Neuronal stem cell (in vitro differentiated cells): ENCODE measurements around the gene WWTR1.

Source experiments
- DNase-seq: peaks from one replicate; pipeline ENCODE4 v3.0.0-alpha.2; 2013; ENCODE audit warnings: low spot score
- H2AFZ ChIP-seq: one replicate; pipeline ENCODE4 v1.6.1; 2013; ENCODE audit warnings: mild to moderate bottlenecking, low read length, inconsistent platforms
- H2AK5ac ChIP-seq: 2 replicates; pipeline ENCODE4 v1.6.1; 2013; ENCODE audit warnings: low read depth, mild to moderate bottlenecking, inconsistent platforms, low read length, moderate library complexity, mixed read lengths
- H2BK120ac ChIP-seq: 2 replicates; pipeline ENCODE4 v1.6.1; 2013; ENCODE audit warnings: low read depth, mild to moderate bottlenecking, inconsistent platforms, low read length, moderate library complexity, mixed read lengths
- H2BK12ac ChIP-seq: one replicate; pipeline ENCODE4 v1.6.1; 2013; ENCODE audit warnings: low read length, inconsistent platforms
- H2BK15ac ChIP-seq: 2 replicates; pipeline ENCODE4 v1.6.1; 2013; ENCODE audit warnings: mild to moderate bottlenecking, low read length, inconsistent platforms, mixed read lengths
- H2BK5ac ChIP-seq: one replicate; pipeline ENCODE4 v1.6.1; 2013; ENCODE audit warnings: inconsistent platforms, mild to moderate bottlenecking, low read length, moderate library complexity
- H3K14ac ChIP-seq: one replicate; pipeline ENCODE4 v1.6.1; 2013; ENCODE audit warnings: low read length, inconsistent platforms
- H3K18ac ChIP-seq: 2 replicates; pipeline ENCODE4 v1.6.1; 2013; ENCODE audit warnings: low read length, inconsistent platforms
- H3K23ac ChIP-seq: 2 replicates; pipeline ENCODE4 v1.6.1; 2013; ENCODE audit warnings: low read depth, mild to moderate bottlenecking, mixed read lengths, low read length, inconsistent platforms; ENCODE audit not compliant: poor library complexity
- H3K27ac ChIP-seq: replicated peaks from 3 replicates; pipeline ENCODE4 v1.5.1; 2013; ENCODE audit warnings: low read length, inconsistent platforms
- H3K27me3 ChIP-seq, 3 experiments: 2 replicates each; pipeline ENCODE4 v1.6.1; 2013; ENCODE audit warnings: low read length in 3 of 3, mild to moderate bottlenecking in 2 of 3, inconsistent platforms in 1 of 3, low read depth in 1 of 3, mixed read lengths in 1 of 3, moderate library complexity in 1 of 3; ENCODE audit not compliant: control insufficient read depth in 3 of 3, insufficient read depth in 3 of 3
- H3K36me3 ChIP-seq, 2 donors: replicated peaks in 1 of 2; 2 replicates each; pipeline ENCODE4 v1.6.1; 2013; ENCODE audit warnings: low read length in 2 of 2; ENCODE audit not compliant: control insufficient read depth in 2 of 2, insufficient read depth in 2 of 2
- H3K4ac ChIP-seq: 2 replicates; pipeline ENCODE4 v1.6.1; 2013; ENCODE audit warnings: inconsistent platforms, mild to moderate bottlenecking, low read length, moderate library complexity
- H3K4me1 ChIP-seq, 2 donors: 1 replicate in 1 of 2; 2 replicates in 1 of 2; pipeline ENCODE4 v1.6.1; 2013; ENCODE audit warnings: low read length in 2 of 2, low read depth in 1 of 2; ENCODE audit not compliant: control insufficient read depth in 2 of 2, insufficient read depth in 1 of 2
- H3K4me2 ChIP-seq: one replicate; pipeline ENCODE4 v1.6.1; 2013; ENCODE audit warnings: mild to moderate bottlenecking, low read length, inconsistent platforms; ENCODE audit not compliant: insufficient read depth, poor library complexity, severe bottlenecking
- H3K4me3 ChIP-seq, 2 donors: 2 replicates each; pipeline ENCODE4 v1.5.1; 2013; ENCODE audit warnings: low read length in 2 of 2, mild to moderate bottlenecking in 2 of 2, inconsistent platforms in 1 of 2, moderate library complexity in 1 of 2
- H3K79me1 ChIP-seq: one replicate; pipeline ENCODE4 v1.6.1; 2013; ENCODE audit warnings: low read depth, mild to moderate bottlenecking, inconsistent platforms, low read length, moderate library complexity
- H3K9ac ChIP-seq: one replicate; pipeline ENCODE4 v1.6.1; 2013; ENCODE audit warnings: mild to moderate bottlenecking, low read depth, low read length, inconsistent platforms; ENCODE audit not compliant: poor library complexity
- H3K9me3 ChIP-seq, 2 donors: replicated peaks in 1 of 2; 2 replicates each; pipeline versions ENCODE3 to v1.6.1; 2013; ENCODE audit warnings: low read length in 2 of 2, mild to moderate bottlenecking in 2 of 2, inconsistent platforms in 1 of 2, low read depth in 1 of 2, mixed read lengths in 1 of 2, moderate library complexity in 1 of 2; ENCODE audit not compliant: control insufficient read depth in 2 of 2, insufficient read depth in 1 of 2
- H4K8ac ChIP-seq: one replicate; pipeline ENCODE4 v1.6.1; 2013; ENCODE audit warnings: low read depth, mild to moderate bottlenecking, inconsistent platforms, low read length, moderate library complexity
- H4K91ac ChIP-seq: one replicate; pipeline ENCODE4 v1.6.1; 2013; ENCODE audit warnings: low read length, low read depth, mild to moderate bottlenecking, inconsistent platforms; ENCODE audit not compliant: poor library complexity
- WGBS, 2 donors: extraction: QIAGEN DNeasy Blood & Tissue Kit; methylation state at CpG; one replicate each; pipeline ENCODE4 v1.1.7; 2013; ENCODE audit warnings: missing lambda C conversion rate in 2 of 2, mixed read lengths in 1 of 2; ENCODE audit not compliant: insufficient read length in 2 of 2, insufficient replicate concordance in 1 of 2; ENCODE audit errors: extremely low coverage in 2 of 2; 5-methylcytosine and 5-hydroxymethylcytosine counted together

The WWTR1 gene

DNA sequence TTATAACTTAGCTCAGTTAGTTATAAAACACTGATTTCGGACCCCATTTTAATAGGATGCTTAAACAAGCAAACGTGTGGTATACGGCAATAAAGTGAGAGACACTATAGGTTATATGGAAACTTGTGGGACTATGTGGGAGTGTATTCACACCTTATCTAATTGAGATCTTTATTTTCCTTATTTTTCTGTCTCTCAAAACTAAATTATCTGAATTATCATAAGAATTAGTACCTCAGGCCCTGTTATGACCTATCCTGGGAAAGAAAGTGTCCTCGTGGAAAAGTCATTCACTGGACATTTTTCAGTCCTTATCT is 14.4 kb downstream of the WWTR1 start:
- Histone ChIP-seq H3K27me3 (no peaks in the 10 kb centered on the region), H3K4me3 (no peak overlapping the region), H4K91ac (no peak overlapping the region), H3K4ac (no peak overlapping the region), H2BK12ac (no peak overlapping the region), H3K9ac (no peak overlapping the region), H4K8ac (no peak overlapping the region), H3K4me1 (peaks cover 0 to 3% of the 10 kb centered on the region in 2 donors), H3K4me2 (no peak overlapping the region), H3K27ac (no peak overlapping the region), H2BK5ac (no peak overlapping the region), H3K14ac (no peak overlapping the region), H3K79me1 (no peaks in the 10 kb centered on the region), H2BK15ac (no peak overlapping the region), H2BK120ac (no peak overlapping the region), H3K18ac (no peak overlapping the region), H3K23ac (no peak overlapping the region), H3K9me3 (no peaks in the 10 kb centered on the region), H3K36me3 (peaks cover 2 to 36% of the 10 kb centered on the region in 2 donors), H2AK5ac (no peak overlapping the region), H2AFZ (no peak overlapping the region)
- WGBS, 2 donors: no CpG with 5 or more reads among the region's 4 CpGs
- DNase-seq: no peak

DNA sequence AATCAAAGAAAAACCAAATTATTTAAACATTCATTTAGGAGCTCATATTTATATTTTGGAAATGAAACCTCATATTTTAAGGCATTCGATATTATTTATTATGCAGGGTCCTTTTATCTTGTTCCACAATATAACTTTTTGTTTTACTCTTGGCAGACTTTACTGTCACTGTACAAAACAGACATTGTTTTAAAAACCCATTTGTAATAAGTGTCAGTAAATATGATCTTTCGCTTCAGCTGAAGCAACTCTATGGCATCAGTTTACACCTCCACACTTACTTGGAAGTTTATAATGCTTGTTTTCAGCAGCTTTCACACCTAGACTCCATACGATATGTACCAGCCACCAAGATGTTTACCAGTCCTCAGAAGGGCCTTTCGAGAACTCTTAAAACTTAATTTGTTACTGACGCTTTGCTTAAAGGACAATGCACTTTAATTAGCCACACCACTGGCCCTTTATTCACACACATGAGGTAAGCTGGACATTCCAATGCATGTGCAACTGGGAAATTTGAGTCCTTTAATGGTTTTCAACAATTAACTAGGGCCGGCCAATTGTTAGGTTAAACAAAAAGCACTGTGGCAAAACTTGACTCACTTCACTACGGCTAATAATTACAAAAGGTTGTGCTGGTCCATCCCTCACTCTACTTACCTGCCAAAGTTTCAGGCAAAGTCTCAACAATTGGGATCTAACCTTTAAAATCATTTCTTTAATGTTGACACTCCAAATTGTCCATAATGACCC is 16.7 kb downstream of the WWTR1 start:
- peaks cover 0 to 3% of the 10 kb centered on the region in 2 donors for H3K4me1 ChIP-seq
- no peak overlapping the region for H2AK5ac ChIP-seq
- no peak overlapping the region for H3K9ac ChIP-seq
- no peaks in the 10 kb centered on the region for H3K9me3 ChIP-seq
- no peak overlapping the region for H3K14ac ChIP-seq
- H3K27ac ChIP-seq: no peak overlapping the region
- H3K4me3 ChIP-seq: no peak overlapping the region
- WGBS, 2 donors: no CpG with 5 or more reads among the region's 7 CpGs
- no peak overlapping the region for H4K91ac ChIP-seq
- no peak overlapping the region for H3K4ac ChIP-seq
- H3K36me3 ChIP-seq: peaks cover 0 to 13% of the 10 kb centered on the region in 2 donors
- no peak overlapping the region for H2BK12ac ChIP-seq
- H3K18ac ChIP-seq: no peak overlapping the region
- no peak overlapping the region for H2AFZ ChIP-seq
- no peak overlapping the region for H2BK120ac ChIP-seq
- H3K27me3 ChIP-seq: no peaks in the 10 kb centered on the region
- no peaks in the 10 kb centered on the region for H3K79me1 ChIP-seq
- H4K8ac ChIP-seq: no peak overlapping the region
- no peak overlapping the region for H3K23ac ChIP-seq
- no peak overlapping the region for H2BK5ac ChIP-seq
- H2BK15ac ChIP-seq: no peak overlapping the region
- H3K4me2 ChIP-seq: no peak overlapping the region
- DNase-seq: no peak

GRCh38 chr3:149639093-149639486 is 18.7 kb downstream of the WWTR1 start:
- H2AK5ac ChIP-seq: no peak overlapping the region
- no peak overlapping the region for H3K23ac ChIP-seq
- no peak overlapping the region for H3K9ac ChIP-seq
- H3K27ac ChIP-seq: no peak overlapping the region
- peaks cover 0 to 3% of the 10 kb centered on the region in 2 donors for H3K4me1 ChIP-seq
- H3K4ac ChIP-seq: no peak overlapping the region
- no peak overlapping the region for H3K4me2 ChIP-seq
- no peak overlapping the region for H2BK120ac ChIP-seq
- H3K79me1 ChIP-seq: no peaks in the 10 kb centered on the region
- DNase-seq: no peak
- H3K18ac ChIP-seq: no peak overlapping the region
- H2BK5ac ChIP-seq: no peak overlapping the region
- no peak overlapping the region for H3K4me3 ChIP-seq
- no peak overlapping the region for H2BK15ac ChIP-seq
- no peak overlapping the region for H2BK12ac ChIP-seq
- no peak overlapping the region for H4K8ac ChIP-seq
- no peaks in the 10 kb centered on the region for H3K9me3 ChIP-seq
- H2AFZ ChIP-seq: no peak overlapping the region
- no CpG with 5 or more reads among the region's 2 CpGs for WGBS, 2 donors
- no peak overlapping the region for H3K14ac ChIP-seq
- peaks cover 0 to 5% of the 10 kb centered on the region in 2 donors for H3K36me3 ChIP-seq
- no peak overlapping the region for H4K91ac ChIP-seq
- no peaks in the 10 kb centered on the region for H3K27me3 ChIP-seq

DNA sequence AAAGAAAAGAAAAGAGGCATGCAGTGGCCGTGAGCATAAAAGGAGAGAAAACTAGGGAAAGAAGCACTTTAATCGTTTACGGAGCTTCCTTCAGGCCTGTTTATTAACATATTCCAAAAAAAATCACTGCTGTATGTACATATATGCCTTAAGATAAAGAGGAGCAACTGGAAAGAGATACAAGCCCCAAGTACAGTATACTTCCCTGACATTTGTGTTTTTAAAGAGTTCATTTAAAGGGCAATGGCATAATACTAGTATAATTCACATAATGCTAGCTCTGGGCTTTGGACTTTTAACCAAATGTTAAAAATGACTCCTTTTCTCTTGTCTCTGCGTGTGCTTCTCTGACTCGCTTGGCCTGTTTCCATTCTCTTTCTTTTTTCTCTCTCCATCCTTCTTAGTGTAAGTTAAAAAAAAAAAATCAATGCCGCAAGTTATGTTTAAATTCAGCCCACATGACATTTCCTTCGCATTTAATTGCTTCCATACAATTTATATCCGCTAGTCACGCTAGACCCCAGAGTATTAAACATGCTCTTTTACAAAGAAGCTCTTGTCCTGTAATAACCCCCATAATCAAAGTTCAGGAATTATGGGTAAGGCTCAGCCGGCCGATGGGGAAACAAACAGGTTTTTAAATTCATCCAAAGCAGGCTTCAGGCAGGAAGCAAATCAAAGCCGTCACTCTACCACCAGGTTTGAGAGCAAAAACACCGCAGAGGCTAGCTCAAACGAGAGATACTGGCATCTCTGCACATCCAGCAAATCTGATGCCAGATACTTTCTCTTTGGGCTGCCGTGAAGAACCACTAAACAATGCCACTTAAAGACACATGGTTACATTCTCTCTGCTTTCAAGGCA is 19.4 kb downstream of the WWTR1 start:
- no peak overlapping the region for H2AFZ ChIP-seq
- peaks cover 0 to 2% of the 10 kb centered on the region in 2 donors for H3K9me3 ChIP-seq
- H3K4me1 ChIP-seq: peaks cover 0 to 3% of the 10 kb centered on the region in 2 donors
- no peak overlapping the region for H3K18ac ChIP-seq
- no peak overlapping the region for H4K91ac ChIP-seq
- no peak overlapping the region for H2BK5ac ChIP-seq
- no peak overlapping the region for H4K8ac ChIP-seq
- no peak overlapping the region for H3K14ac ChIP-seq
- no peak overlapping the region for H3K4me2 ChIP-seq
- no peak overlapping the region for H3K23ac ChIP-seq
- WGBS, 2 donors: no CpG with 5 or more reads among the region's 15 CpGs
- no peaks in the 10 kb centered on the region for H3K27me3 ChIP-seq
- H3K4me3 ChIP-seq: no peak overlapping the region
- H2BK15ac ChIP-seq: no peak overlapping the region
- no peak overlapping the region for H3K4ac ChIP-seq
- H2AK5ac ChIP-seq: no peak overlapping the region
- no peak overlapping the region for H3K27ac ChIP-seq
- H2BK12ac ChIP-seq: no peak overlapping the region
- no peak overlapping the region for H2BK120ac ChIP-seq
- DNase-seq: no peak
- no peak overlapping the region for H3K9ac ChIP-seq
- H3K36me3 ChIP-seq: peaks cover 0 to 9% of the 10 kb centered on the region in 2 donors
- H3K79me1 ChIP-seq: no peaks in the 10 kb centered on the region
